ENCODE data around the gene RIT2.

RIT2 gene

GRCh38 chr18:42937436-42937835, 178.0 kb downstream of the RIT2 start:
- H3K4me3 ChIP-seq (ENCODE audit: low read depth, low read length): no peak overlapping the region

- no peak overlapping the region for H3K4me3 ChIP-seq (ENCODE audit: low read depth, low read length)
Observed at GRCh38 chr18:42936289-42936688, 179.2 kb downstream of the RIT2 start.

- no peak overlapping the region for H3K4me3 ChIP-seq (ENCODE audit: low read depth, low read length)
Observed at GRCh38 chr18:42931491-42931890, 184.0 kb downstream of the RIT2 start.

GRCh38 chr18:42929857-42930256, 185.6 kb downstream of the RIT2 start:
- H3K4me3 ChIP-seq (ENCODE audit: low read depth, low read length): no peak overlapping the region

- no peak overlapping the region for H3K4me3 ChIP-seq (ENCODE audit: low read depth, low read length)
Observed at GRCh38 chr18:42929181-42929580, 186.3 kb downstream of the RIT2 start.

GRCh38 chr18:42925036-42925435, 190.4 kb downstream of the RIT2 start:
- H3K4me3 ChIP-seq (ENCODE audit: low read depth, low read length): no peak overlapping the region

GRCh38 chr18:42922363-42922762, 193.1 kb downstream of the RIT2 start:
- H3K4me3 ChIP-seq (ENCODE audit: low read depth, low read length): no peak overlapping the region

GRCh38 chr18:42921226-42921737, 194.2 kb downstream of the RIT2 start:
- no peak overlapping the region for H3K4me3 ChIP-seq (ENCODE audit: low read depth, low read length)

- no peak overlapping the region for H3K4me3 ChIP-seq (ENCODE audit: low read depth, low read length)
Observed at GRCh38 chr18:42920621-42921020, 194.9 kb downstream of the RIT2 start.

- no peak overlapping the region for H3K4me3 ChIP-seq (ENCODE audit: low read depth, low read length)
Observed at GRCh38 chr18:42915299-42915698, 200.2 kb downstream of the RIT2 start.

GRCh38 chr18:42914476-42914875, 201.0 kb downstream of the RIT2 start:
- no peak overlapping the region for H3K4me3 ChIP-seq (ENCODE audit: low read depth, low read length)

GRCh38 chr18:42909095-42909494, 206.4 kb downstream of the RIT2 start:
- H3K4me3 ChIP-seq (ENCODE audit: low read depth, low read length): no peak overlapping the region

GRCh38 chr18:42906761-42907160, 208.7 kb downstream of the RIT2 start:
- no peak overlapping the region for H3K4me3 ChIP-seq (ENCODE audit: low read depth, low read length)

GRCh38 chr18:42901161-42901560, 214.3 kb downstream of the RIT2 start:
- no peak overlapping the region for H3K4me3 ChIP-seq (ENCODE audit: low read depth, low read length)

GRCh38 chr18:42893977-42894376, 221.5 kb downstream of the RIT2 start:
- H3K4me3 ChIP-seq (ENCODE audit: low read depth, low read length): no peak overlapping the region

GRCh38 chr18:42892181-42892580, 223.3 kb downstream of the RIT2 start:
- no peak overlapping the region for H3K4me3 ChIP-seq (ENCODE audit: low read depth, low read length)

GRCh38 chr18:42891705-42892104, 223.8 kb downstream of the RIT2 start:
- no peak overlapping the region for H3K4me3 ChIP-seq (ENCODE audit: low read depth, low read length)

- no peak overlapping the region for H3K4me3 ChIP-seq (ENCODE audit: low read depth, low read length)
Observed at GRCh38 chr18:42883169-42883568, 232.3 kb downstream of the RIT2 start.

- no peak overlapping the region for H3K4me3 ChIP-seq (ENCODE audit: low read depth, low read length)
Observed at GRCh38 chr18:42882122-42882521, 233.4 kb downstream of the RIT2 start.

- no peak overlapping the region for H3K4me3 ChIP-seq (ENCODE audit: low read depth, low read length)
Observed at GRCh38 chr18:42872838-42873237, 242.6 kb downstream of the RIT2 start.

- H3K4me3 ChIP-seq (ENCODE audit: low read depth, low read length): no peak overlapping the region
Observed at GRCh38 chr18:42864876-42865275, 250.6 kb downstream of the RIT2 start.

- H3K4me3 ChIP-seq (ENCODE audit: low read depth, low read length): no peak overlapping the region
Observed at GRCh38 chr18:42861271-42861670, 254.2 kb downstream of the RIT2 start.

GRCh38 chr18:42860548-42860947, 254.9 kb downstream of the RIT2 start:
- H3K4me3 ChIP-seq (ENCODE audit: low read depth, low read length): no peak overlapping the region

GRCh38 chr18:42860011-42860410, 255.5 kb downstream of the RIT2 start:
- no peak overlapping the region for H3K4me3 ChIP-seq (ENCODE audit: low read depth, low read length)

Measured in iPS-11a (cell line).